NCI-H460 (cell line): ENCODE results near the gene TEAD3. TPM values are rescaled to one million over a fixed set of nuclear protein-coding genes. Genes with fewer than 3 reads are reported as not detected.

Experiments used
- DNase-seq: peaks from one replicate; pipeline ENCODE4 v3.0.0-alpha.2; 2016; ENCODE audit warnings: low read depth; ENCODE audit errors: extremely low read depth
- small RNA-seq, 2 experiments: library from RNA; depleted of rRNA; stranded (forward); fragments of <200 nt; gene quantifications; one replicate each; pipeline ENCODE3, GENCODE V24; 2014
- total RNA-seq: library from RNA; depleted of rRNA; stranded (reverse); fragments of >200 nt; shearing (Covaris generic); gene quantifications from 2 replicates; pipeline ENCODE4 v1.2.3, GENCODE V29; 2014; rRNA removed

The TEAD3 gene
- total RNA-seq, 1 experiment from 2014 or later = 2.4 TPM

DNA sequence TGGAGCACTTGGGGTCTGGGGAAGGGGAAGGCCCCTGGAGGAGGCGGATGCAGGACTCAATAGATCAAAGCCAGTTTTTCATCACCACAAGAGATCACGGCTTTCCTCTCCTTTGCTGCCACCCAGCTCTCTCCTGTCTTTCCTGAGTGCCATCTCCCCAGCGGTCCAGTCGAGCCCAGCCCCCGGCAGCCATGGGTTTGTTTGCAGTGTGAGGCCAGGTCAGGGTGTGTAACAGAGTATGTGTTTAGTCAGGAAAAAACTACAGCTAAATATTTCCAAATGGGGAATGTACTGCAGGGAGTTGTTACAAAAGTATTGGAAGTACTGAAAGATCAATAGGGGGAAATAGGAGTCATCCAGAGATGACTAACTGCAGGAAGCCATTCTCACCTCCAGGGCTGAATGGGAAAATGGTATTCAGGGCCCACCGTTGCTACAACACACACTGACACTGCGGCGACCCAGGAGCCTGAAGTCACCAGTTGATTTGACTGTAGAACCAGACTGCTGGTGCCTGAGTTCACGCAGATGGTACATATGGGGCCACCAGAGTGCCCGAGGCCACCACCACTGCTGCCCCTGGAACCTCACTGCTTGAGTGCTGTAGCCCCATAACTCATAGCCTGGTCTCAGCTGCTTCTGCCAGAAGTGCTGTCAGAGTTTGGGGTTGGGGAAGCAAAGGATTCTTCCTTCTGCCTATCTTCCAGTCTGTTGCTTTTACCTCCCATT, 68.3 kb downstream of the TEAD3 start:
- DNase-seq = no peak

DNA sequence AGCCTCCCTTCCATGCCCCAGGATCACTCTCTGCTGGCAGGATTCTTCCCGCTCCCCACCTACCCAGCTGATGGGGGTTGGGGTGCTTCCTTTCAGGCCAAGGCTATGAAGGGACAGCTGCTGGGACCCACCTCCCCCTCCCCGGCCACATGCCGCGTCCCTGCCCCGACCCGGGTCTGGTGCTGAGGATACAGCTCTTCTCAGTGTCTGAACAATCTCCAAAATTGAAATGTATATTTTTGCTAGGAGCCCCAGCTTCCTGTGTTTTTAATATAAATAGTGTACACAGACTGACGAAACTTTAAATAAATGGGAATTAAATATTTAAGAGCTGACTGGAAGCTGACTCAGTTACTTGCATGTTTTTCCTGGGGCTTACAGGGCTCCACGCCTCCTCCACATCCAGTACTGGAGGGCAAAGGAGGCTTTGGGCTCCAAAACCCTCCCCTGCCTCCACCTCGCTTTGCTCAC, 69.0 kb downstream of the TEAD3 start:
- no peak for DNase-seq

DNA sequence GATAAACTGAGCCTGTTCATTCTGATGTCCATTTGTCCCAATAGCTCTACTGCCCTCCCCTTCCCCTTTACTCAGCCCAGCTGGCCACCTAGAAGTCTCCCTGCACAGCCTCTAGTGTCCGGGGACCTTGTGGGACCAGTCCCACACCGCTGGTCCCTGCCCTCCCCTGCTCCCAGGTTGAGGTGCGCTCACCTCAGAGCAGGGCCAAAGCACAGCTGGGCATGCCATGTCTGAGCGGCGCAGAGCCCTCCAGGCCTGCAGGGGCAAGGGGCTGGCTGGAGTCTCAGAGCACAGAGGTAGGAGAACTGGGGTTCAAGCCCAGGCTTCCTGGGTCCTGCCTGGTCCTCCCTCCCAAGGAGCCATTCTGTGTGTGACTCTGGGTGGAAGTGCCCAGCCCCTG, 69.4 kb downstream of the TEAD3 start:
- DNase-seq = no peak

DNA sequence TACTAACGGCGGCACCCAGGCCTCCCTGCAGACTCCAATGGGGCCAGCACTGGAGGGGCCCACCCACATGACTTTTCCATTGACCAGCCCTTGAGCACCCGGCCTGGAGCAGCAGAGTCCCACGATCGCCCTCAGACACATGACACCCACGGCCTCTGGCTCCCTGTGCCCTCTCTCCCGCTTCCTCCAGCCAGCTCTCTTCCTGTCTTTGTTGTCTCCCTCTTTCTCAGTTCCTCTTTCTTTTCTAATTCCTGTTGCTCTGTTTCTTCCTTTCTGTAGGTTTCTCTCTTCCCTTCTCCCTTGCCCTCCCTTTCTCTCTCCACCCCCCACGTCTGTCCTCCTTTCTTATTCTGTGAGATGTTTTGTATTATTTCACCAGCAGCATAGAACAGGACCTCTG, 70.8 kb downstream of the TEAD3 start:
- no peak for DNase-seq

DNA sequence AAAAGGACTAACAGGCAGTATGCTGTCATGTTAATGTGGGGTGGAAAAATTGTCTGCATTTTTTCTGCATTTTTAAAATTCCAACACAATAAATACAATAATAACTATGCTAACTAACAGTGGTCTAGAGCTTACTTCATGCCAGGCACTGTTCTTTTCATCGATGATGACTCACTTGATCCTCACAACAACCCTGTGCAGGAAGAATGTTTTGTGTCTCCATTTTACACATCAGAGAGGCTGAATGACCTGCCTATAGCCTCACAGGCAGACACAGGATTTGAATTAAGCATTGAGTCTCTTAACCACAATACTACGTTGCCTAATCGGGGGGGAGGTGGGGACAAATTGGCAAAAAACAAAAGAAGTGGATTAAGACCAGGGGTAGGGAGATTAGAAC, 71.6 kb downstream of the TEAD3 start:
- DNase-seq = no peak

Small RNAs within 50 kb of the gene (small RNA-seq; reads per million reads assigned to genes)
- gene MIR7111 = 0 to 0.12 reads per million in 2 experiments

Other genes with a start within 250 kb of the TEAD3 start
- gene ZNF76, start 237.3 kb downstream of the TEAD3 start, total RNA-seq = 7.2 and 7.9 TPM in 2 replicates
- 2.1 and 2.7 TPM in 2 replicates for gene DEF6, start 199.3 kb downstream of the TEAD3 start, total RNA-seq
- gene PPARD, start 154.5 kb downstream of the TEAD3 start, total RNA-seq = 1.7 and 2.1 TPM in 2 replicates
- 4.7 and 5.1 TPM in 2 replicates for gene FANCE, start 44.7 kb downstream of the TEAD3 start, total RNA-seq
- 2,150 and 2,255 TPM in 2 replicates for gene RPL10A, start 28.7 kb downstream of the TEAD3 start, total RNA-seq
- gene TULP1, start 15.8 kb upstream of the TEAD3 start, total RNA-seq = not detected in 2 replicates
- gene FKBP5, start 191.8 kb upstream of the TEAD3 start, total RNA-seq = 5.7 and 8.9 TPM in 2 replicates
- 0.50 TPM in 1 of 2 replicates, not detected in the other for gene ARMC12, start 240.0 kb upstream of the TEAD3 start, total RNA-seq